CD4-positive, alpha-beta T cell treated with Interleukin-10 for 1 hour (primary cell): Measurements from ENCODE around the gene PRAMEF15.
A peak's percentile ranks its signal among the peaks of the same experiment; 100 is the strongest.
"Not testable (repeated sequence)": the region's sequence is repeated elsewhere in the genome, so short reads cannot be mapped to it uniquely, and the experiment has no call there.

Experiments used
- DNase-seq: peaks from one replicate; pipeline ENCODE4 v3.0.0-alpha.2; 2020

Gene PRAMEF15

GRCh38 chr1:13315281-13315680 is at the start of gene PRAMEF15:
Gene PRAMEF15 (plus strand): TSS chr1:13315581. CDS start chr1:13318408, 2,827 bp downstream.
- DNase-seq = not testable (repeated sequence)

GRCh38 chr1:13277016-13277415 is 38.4 kb upstream of the PRAMEF15 start:
- DNase-seq = not testable (repeated sequence)

GRCh38 chr1:13279617-13280016 is 35.8 kb upstream of the PRAMEF15 start:
- not testable (repeated sequence) for DNase-seq

- not testable (repeated sequence) for DNase-seq
Measured at GRCh38 chr1:13285037-13285436, 30.3 kb upstream of the PRAMEF15 start, which contains the start of gene PRAMEF8. Gene PRAMEF8 (minus strand): TSS chr1:13285137. CDS start chr1:13284091, 1,046 bp downstream.

GRCh38 chr1:13289030-13289429 is 26.4 kb upstream of the PRAMEF15 start:
- DNase-seq = not testable (repeated sequence)

GRCh38 chr1:13297216-13297931 is 18.0 kb upstream of the PRAMEF15 start:
- DNase-seq = not testable (repeated sequence)

GRCh38 chr1:13298699-13299098 is 16.7 kb upstream of the PRAMEF15 start:
- not testable (repeated sequence) for DNase-seq

GRCh38 chr1:13302197-13302596 is 13.2 kb upstream of the PRAMEF15 start:
- not testable (repeated sequence) for DNase-seq

GRCh38 chr1:13303239-13303638 is 12.1 kb upstream of the PRAMEF15 start, which contains the start of gene PRAMEF33:
Gene PRAMEF33 (plus strand): TSS chr1:13303539. CDS start chr1:13305955, 2,416 bp downstream.
- not testable (repeated sequence) for DNase-seq

GRCh38 chr1:13342496-13342895 is 27.1 kb downstream of the PRAMEF15 start:
- not testable (repeated sequence) for DNase-seq

GRCh38 chr1:13347034-13347433 is 31.7 kb downstream of the PRAMEF15 start, which contains the start of gene PRAMEF14:
Gene PRAMEF14 (minus strand): TSS chr1:13347134. CDS start chr1:13345314, 1,820 bp downstream.
- DNase-seq = not testable (repeated sequence)

- not testable (repeated sequence) for DNase-seq
Measured at GRCh38 chr1:13353476-13353875, 38.1 kb downstream of the PRAMEF15 start.

- DNase-seq = not testable (repeated sequence)
Measured at GRCh38 chr1:13354475-13354874, 39.1 kb downstream of the PRAMEF15 start.

- DNase-seq = peak; percentile 43
Measured at GRCh38 chr1:13356774-13357173, 41.4 kb downstream of the PRAMEF15 start.

GRCh38 chr1:13362364-13362763 is 47.0 kb downstream of the PRAMEF15 start:
- DNase-seq = not testable (repeated sequence)

GRCh38 chr1:13364928-13365327 is 49.5 kb downstream of the PRAMEF15 start:
- DNase-seq = not testable (repeated sequence)

- DNase-seq = not testable (repeated sequence)
Measured at GRCh38 chr1:13366536-13366935, 51.2 kb downstream of the PRAMEF15 start.

- DNase-seq = not testable (repeated sequence)
Measured at GRCh38 chr1:13368544-13368943, 53.2 kb downstream of the PRAMEF15 start.
